AML-193 (cell line): ENCODE data around the gene ZP1.
A peak's percentile ranks its signal among the peaks of the same experiment; 100 is the strongest.
"Not testable (repeated sequence)": the region's sequence is repeated elsewhere in the genome, so short reads cannot be mapped to it uniquely, and the experiment has no call there.

Source experiments
- DNase-seq, 2 experiments: peaks; one replicate each; lab custom pipeline; 2025; lab: John Stamatoyannopoulos, UW

Gene ZP1, protein sequence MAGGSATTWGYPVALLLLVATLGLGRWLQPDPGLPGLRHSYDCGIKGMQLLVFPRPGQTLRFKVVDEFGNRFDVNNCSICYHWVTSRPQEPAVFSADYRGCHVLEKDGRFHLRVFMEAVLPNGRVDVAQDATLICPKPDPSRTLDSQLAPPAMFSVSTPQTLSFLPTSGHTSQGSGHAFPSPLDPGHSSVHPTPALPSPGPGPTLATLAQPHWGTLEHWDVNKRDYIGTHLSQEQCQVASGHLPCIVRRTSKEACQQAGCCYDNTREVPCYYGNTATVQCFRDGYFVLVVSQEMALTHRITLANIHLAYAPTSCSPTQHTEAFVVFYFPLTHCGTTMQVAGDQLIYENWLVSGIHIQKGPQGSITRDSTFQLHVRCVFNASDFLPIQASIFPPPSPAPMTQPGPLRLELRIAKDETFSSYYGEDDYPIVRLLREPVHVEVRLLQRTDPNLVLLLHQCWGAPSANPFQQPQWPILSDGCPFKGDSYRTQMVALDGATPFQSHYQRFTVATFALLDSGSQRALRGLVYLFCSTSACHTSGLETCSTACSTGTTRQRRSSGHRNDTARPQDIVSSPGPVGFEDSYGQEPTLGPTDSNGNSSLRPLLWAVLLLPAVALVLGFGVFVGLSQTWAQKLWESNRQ

DNA sequence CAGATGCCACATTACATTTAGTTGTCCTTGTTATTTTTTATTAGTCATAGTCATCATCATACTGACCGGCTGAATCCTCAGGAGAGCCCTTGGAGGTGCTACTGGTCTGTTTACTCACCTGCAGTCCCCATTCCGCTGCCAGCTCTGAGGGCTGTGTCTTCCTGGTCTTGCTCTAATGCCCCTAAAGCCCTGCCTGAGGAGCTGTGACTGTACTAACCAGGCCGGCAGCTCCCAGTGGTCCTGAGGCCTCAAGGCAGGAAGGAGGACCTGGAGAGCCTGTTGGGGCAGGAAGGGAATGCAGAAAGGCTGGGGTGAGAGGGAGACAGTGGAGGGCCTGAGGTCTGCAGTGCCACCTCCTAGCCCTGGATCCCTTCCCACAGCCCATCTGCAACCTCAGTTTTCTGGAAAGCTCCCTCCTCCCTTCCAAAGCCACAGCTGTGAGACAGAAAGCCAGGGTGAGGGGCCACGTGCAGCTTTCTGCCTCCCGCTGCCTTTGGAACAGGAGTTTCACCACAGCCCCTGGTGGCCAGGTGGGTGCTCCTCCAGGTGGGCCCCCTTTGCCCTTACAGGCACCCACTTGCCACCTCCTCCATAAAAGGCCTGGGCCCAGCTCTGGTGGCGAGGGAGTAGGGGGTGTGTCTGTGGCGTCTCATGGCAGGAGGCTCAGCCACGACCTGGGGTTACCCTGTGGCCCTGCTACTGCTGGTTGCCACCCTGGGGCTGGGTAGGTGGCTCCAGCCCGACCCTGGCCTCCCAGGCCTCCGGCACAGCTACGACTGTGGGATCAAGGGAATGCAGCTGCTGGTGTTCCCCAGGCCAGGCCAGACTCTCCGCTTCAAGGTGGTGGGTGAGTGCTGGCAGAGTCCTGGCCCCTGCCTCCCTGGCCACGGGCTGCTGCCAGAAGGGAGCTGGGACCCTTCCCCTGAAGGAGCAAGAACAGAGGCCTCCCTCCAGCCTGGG, at the start of gene ZP1:
ZP1 (plus strand) TSS at position 632 of the 960 bp plus-strand sequence; CDS start at position 652, 20 bp downstream.
- DNase-seq, result no peak

DNA sequence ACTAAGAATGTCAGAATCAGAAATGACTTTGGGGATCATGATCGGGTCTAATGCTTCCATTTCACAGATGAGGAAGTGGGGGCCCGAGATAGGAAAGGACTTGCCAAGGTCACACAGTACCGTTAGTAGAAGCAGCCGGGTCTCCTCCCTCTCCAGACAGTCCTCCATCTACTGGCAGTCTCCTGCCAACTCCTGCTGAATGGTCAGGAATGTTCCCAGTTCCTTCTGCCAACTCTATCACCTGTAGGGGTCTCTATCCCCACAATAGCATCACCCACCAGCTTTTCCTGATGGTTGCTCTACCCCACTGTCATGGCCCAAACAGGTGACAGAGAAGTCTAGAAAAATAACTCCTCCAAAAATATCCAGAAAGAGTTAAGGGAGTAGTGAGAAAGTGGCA, 49.3 kb upstream of the ZP1 start:
- no peak for DNase-seq

DNA sequence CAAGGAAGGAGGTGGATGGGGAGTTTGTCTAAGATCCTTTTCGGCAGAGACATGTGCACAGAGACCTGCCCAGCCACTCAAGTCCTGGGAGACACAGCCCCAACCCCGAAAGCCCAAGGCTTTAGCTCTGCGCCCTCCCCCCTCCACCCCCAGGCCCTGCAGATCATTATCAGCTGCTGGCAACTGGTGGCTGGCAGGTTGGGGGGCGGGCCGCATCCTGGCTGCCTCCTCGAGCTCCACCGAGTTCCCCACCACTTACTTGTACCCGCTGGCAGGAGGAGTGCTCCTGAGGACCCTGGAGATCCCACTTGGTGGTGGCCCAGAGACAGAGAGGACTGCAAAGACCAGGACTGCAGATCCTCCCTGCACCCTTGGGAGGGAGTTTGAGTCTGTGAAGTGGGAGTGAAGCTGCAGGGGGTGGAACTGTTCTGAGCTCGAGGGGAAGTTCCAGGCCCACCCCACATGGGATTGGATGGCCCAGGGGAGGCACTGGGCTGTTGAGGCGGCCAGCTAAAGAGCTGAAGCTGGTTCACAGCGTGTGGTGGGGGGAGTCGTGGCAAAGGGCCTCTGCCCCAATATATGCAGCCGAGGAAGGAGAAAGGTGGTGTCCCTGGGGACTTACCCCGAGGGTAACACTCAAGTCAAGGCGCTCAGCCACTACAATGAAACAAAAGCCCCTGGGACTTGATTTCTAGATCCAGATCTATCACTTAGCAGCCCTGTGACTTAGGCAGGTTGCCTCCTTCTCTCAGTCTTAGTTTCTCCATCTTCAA, 45.3 kb upstream of the ZP1 start:
- no peak for DNase-seq

DNA sequence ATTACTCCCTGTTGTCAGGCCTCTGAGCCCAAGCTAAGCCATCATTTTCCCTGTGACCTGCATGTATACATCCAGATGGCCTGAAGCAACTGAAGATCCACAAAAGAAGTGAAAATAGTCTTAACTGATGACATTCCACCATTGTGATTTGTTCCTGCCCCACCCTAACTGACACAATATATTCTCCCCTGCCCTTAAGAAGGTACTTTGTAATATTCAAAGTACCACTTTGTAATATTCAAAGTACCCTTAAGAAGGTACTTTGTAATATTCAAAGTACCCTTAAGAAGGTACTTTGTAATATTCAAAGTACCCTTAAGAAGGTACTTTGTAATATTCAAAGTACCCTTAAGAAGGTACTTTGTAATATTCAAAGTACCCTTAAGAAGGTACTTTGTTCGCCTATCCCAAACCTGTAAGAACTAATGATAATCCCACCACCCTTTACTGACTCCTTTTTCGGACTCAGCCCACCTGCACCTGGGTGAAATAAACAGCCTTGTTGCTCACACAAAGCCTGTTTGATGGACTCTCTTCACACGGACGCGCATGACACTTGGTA, 43.5 kb upstream of the ZP1 start:
- DNase-seq, result not testable (repeated sequence)

DNA sequence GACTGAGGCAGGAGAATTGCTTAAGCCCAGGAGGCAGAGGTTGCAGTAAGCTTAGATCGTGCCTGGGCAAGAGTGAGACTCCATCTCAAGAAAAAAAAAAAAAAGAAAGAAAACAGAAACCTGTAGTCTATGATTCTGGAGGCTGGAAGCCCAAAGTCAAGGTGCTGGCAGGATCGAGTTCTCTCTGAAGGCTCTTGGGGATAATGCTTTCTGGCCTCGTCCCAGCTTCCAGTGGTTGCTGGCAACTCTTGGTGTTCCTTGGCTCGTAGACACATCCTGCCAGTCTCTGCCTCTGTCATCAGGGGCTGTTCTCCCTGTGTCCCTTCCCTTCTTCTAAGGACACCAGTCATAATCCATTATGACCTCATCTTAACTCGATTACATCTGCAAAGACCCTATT, 42.2 kb upstream of the ZP1 start:
- DNase-seq, result no peak

DNA sequence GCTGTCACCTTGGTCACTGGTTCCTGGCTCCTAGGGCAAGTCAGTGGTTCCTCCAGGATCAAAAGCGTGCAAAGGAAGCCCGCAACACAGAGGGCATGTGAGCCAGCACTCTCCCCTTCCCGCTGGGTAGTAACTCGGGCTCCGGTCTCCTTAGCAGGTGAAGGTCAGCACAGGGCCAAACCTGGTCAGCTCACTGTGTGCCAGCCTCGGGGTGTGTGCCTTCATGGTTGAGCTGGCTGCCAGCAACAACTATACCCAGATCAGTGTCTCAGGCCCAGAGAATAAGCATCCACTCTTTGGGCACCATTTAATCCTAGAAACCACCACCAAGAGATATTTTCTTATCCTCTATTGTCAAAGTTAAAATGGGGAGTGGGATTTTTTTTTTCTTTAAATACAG, 41.6 kb upstream of the ZP1 start:
- DNase-seq, result no peak

DNA sequence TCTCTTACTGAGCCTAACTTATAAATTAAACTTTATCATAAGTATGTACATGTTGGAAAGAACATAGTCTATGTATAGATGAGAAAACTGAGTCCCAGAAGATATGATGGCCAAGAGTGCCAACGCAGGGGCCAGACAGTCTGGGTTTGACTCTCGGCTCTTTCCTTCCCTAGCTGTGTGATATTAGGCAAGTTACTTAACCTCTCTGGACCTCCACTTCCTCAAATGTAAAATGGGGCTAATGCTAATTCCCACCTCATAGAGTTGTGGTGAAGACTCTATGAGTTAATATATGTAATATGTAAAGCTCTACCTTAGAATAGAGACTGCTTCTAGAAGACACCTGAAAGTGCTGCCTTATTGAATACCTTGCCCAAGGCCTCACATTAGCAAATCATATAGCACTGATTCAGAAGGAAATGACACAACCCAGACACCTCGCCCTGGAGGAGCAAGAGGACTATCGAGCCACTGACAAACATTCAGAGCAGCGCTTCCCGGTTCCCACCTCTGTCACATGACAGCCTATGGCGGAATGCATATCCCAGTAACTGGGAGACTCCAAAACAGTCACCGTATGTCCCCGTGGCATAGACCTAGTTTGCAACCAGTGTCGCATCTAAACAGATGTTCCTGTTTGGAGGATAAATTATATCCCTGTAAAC, 36.7 kb upstream of the ZP1 start:
- peak; percentile 43 to 56 for DNase-seq

DNA sequence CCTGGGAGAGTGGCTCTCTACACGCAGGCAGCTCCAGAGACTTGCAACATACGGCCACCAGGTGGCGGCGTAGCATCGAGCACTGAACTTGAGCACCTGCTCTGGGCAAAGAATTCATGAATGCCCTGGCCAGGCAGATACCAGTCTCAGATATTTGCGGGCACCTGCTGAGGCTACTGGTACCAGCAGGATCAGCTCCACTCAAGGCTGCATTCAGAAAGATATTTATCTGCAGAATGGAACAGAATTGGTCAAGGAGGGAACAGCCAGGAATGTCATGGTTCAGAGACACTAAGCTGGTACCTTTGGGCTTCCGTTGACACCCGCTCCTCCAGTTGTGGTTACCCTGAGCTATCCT, 36.2 kb upstream of the ZP1 start:
- peak; percentile 56 to 64 for DNase-seq

DNA sequence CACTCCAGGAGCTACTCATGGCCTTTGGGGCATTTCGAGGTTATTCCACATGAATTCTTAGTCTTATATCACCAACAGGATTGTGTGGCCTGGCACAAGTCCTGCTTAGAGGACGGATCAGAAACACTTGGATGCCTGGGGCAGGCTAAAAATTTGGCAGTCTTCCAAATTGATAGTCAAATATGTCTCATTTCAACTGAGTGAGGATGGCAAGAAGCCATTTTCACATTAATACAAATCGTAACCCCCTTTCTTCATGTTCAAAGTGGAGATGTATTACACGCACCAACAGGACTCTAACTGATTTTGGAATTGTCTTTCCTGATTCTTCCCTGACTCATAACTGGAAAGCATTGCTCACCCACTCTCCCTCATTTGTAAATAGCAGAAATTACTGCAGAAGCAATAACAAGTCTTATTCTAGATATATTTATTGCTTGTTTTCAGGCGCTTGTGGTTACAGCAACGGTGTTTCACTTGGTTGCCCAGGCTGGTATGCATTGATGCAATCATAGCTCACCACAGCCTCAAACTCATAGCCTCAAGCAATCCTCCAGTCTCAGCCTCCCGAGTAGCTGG, 35.8 kb upstream of the ZP1 start:
- DNase-seq, result no peak

DNA sequence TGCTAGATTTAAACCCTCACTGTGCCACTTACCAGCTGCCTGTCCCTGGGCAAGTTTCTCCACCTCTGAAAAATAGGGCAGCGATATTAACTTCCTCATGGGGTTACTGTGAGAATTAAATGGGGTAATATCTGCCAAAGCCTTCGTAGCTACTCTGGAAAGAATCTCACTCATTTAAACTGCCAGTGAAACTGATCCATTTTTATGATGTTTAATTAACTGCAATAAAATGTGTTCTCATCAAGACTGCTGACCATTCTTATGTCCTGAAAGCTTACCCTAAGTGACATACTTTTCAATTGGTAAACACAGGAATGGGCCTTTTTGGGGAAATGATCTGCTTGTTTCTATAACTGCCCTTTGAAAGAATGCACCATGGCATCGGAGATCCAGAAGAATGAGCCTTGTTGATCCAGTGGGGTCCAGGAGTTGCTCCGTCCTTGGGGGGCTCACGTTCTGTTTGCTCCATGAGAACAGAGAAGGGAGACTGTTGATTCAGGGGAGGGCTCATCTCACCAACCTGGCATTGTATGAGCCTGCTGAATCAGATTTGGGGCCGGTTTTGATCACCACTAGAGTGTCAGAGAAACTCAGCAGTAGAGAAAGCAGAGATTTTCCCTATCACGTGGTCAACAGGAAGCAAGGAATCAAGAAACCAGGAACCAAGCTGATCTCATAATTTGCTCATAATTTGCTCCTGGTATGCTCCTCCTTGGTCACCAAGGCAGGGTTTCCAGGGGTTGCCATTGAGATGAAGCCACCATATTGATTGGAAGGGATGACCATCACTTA, 32.4 kb upstream of the ZP1 start:
- no peak for DNase-seq

DNA sequence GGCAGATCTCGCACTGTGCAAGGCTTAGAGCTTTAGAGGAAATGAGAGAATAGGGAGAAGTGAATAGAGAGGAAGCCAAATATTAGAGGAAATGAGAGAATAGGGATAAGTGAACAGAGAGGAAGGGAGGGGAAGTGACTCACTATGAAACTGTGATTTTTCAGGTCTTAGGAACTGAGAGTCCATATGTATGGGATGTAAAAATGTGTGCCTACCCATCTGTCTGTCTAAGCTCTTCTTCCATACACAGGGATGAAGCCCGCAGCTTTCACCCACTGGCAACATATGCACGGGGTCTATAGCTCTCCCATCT, 31.9 kb upstream of the ZP1 start:
- no peak for DNase-seq

DNA sequence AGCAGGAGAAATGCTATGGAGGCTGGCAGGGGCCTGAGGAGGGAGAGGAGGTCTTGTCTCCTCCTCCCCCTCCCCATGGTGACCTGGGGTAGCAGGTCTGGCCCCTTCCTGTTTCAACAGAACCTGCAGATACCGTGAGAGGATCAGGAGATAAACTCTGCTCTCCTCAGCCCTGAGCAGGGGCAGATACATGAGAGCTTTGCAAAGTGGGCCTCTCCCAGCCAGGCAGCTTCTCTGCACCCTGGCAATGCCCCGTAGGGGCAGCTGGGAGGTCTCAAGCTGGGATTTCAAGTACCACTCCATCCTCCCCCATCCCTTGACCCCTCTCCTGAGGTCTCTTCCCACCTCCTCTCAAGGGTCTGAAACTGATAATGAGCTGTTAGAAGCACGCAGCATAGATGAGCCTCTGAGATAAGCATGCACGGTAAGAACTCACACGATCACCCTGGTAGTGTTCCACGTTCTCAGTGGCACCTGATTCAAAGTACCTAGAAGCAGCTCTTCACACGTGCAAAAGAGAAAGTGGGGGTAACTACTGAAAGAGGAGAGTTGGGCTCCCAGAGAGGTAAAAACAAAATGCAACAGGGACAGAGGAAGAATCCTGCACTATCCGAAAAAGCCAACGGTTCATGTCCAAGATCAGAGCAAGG, 30.4 kb upstream of the ZP1 start:
- DNase-seq, result no peak

DNA sequence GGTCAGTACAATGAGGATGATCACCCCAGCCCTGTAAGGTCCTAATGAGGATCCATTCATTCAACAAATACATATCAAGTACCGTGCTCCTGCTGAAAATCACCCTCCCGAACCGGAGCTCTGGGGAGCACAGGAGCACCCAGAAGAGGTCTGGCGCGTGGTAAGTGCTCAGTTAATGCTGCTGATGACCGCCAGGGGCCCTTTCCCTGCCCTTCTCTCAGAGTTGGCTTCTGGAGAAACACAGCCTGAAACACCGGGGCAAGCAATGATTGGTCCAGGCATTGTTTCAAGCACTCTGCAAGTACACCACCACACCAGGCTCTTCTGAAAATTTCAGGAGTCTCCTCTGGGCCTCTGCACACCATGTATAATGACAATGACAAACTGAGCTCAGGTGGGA, 29.2 kb upstream of the ZP1 start:
- no peak for DNase-seq

DNA sequence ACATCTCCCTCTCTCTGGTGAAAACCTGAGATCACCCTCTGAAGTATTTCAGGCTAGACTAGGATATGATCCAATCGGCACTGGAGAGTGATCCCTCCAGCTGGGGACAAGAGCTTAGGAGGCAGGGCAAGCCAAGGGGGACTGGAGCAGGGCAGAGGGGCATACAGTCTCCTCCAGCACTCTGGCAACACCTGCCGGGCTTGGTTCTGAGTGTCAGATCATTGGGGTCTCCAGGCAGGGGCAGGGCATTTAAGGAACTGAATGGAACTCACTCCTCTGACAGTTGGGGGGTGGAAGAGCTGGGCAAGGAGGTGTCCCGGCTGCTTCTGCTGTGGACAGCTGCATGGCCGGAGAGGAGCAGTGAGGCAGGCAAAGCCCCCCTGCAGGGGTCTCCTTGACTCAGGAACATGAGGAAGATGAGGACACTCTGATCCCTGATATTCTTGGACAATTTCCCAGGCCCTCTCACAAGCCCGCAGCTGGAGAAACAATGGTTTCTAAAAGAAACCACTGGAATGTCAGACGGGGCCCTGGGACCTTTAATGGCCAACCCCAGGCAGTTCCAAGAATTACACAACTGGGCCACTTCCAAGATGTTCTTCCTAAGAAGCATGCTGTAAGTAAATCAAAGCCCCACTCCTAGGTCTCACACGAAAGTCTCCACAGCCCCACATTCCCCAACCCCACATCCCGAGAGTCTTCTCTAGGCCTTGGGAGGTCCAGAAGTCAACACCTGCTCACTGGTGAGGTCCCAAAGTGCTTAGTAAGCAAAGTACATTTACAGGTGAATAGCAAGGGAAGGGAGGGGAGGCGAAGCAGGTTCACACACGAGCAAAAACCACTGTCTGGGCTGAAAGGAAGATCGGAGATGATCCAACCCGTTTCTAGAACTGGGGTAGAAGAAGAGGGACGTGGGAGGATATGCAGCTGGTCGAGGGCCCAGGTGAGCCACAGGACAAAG, 26.6 kb upstream of the ZP1 start:
- no peak for DNase-seq

DNA sequence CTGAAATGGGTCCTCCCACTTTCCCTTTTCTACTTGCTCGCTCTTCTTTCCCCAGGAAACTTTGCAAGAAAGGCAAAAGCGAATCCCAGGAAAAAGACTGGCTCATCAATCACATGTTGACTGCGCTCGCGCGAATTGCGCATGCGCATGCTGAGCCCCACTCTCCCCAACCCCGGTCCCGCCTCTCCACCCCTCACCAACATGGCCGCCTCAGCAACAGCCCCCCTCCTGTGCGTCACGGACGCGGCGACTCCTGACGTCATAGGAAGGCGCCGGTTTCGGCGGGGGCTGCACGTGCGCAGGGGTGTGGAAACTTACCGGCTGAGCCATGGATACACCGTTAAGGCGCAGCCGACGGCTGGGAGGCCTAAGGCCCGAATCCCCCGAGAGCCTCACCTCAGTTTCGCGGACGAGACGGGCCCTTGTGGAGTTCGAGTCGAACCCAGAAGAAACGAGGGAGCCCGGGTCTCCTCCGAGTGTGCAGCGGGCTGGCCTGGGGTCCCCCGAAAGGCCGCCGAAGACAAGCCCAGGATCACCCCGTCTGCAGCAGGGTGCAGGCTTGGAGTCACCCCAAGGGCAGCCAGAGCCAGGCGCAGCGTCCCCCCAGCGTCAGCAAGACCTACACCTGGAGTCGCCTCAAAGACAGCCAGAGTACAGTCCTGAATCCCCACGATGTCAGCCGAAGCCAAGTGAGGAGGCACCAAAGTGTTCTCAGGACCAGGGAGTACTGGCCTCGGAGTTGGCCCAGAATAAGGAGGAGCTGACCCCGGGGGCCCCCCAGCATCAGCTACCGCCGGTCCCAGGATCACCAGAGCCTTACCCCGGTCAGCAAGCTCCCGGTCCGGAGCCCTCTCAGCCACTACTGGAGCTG, 25.3 kb upstream of the ZP1 start, which contains the start of gene CCDC86:
CCDC86 (plus strand) TSS at position 317 of the 871 bp plus-strand sequence; CDS start at position 329, 12 bp downstream.
- peak; percentile 75 to 82 for DNase-seq

DNA sequence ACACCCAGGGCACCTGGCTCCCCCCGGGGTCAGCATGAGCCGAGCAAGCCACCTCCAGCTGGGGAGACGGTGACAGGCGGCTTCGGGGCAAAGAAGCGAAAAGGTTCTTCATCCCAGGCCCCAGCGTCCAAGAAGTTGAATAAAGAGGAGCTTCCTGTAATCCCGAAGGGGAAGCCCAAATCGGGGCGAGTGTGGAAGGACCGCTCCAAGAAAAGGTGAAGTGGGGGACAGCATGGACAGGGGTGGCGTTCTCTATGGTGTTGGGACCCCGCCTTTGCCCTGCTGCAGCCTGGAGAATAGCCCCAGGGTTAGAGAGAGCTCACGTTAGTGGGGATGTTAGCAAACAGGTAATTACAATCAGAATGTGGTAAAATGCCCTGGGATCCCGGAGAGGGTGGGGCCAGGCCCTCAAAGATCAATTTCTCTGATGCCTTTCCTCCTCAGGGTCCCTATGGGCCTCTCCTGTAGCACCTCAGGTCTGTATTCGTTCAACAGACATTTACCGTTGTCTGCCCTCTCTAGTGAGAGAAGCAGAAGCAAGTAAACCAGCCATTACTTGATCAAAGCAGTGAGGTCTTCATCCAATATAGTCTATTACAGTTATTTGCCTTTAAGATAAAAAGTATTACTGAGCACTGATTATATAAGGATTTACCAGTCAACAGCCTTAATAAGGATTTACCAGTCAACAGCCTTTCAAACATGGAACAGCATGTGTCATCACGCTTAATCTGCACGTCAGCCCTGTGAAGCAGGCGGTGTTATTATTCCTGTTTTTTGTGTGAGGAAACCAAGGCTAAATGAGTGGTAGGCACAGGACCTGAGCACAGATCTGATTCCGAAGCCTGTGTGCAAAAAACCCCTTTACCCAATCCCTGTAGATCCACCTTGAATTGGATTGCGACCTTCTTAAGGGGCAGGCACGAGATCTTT, 24.4 kb upstream of the ZP1 start:
- DNase-seq, result no peak
